ENCODE results near the gene SMIM29. TPM values are rescaled to one million over a fixed set of nuclear protein-coding genes. Genes with fewer than 3 reads are reported as not detected.
A peak's percentile ranks its signal among the peaks of the same experiment; 100 is the strongest.

SMIM29 gene
- total and polyA plus RNA-seq, 2 donors (not counting 1 experiment from before 2014, with no cell fraction given): 16.7 to 36.3 TPM

GRCh38 chr6:34284563-34285447 is 36.0 kb upstream of the SMIM29 start:
- Histone ChIP-seq H2AFZ (ENCODE audit: low read length) (no peak overlapping the region), H3K9ac (ENCODE audit: insufficient read depth, low read length) (no peak overlapping the region), H3K9me3 (ENCODE audit: control insufficient read depth, insufficient read depth, low read depth, low read length) (no peaks in the 10 kb centered on the region), H3K79me2 (ENCODE audit: control insufficient read depth, insufficient read depth, low read length) (no peaks in the 10 kb centered on the region), H4K20me1 (ENCODE audit: control insufficient read depth, extremely low read depth, insufficient read depth, low read length) (no peaks in the 10 kb centered on the region), H3K4me1 (ENCODE audit: control insufficient read depth, extremely low read depth, insufficient read depth, low read length) (peaks cover 5% of the 10 kb centered on the region), H3K27me3 (ENCODE audit: control insufficient read depth, insufficient read depth, low read length) (no peaks in the 10 kb centered on the region), H3K27ac (ENCODE audit: insufficient read depth, low read length) (peak overlapping the region; percentile 4), H3K4me2 (ENCODE audit: extremely low read depth, insufficient read depth, low read length) (no peak overlapping the region), H3K36me3 (ENCODE audit: control insufficient read depth, insufficient read depth, low read length) (no peaks in the 10 kb centered on the region), H3K4me3 (replicated peaks in 1 of 4; ENCODE audit: control extremely low read depth in 1 of 4, insufficient read depth in 1 of 4, low read depth in 3 of 4, low read length in 4 of 4) (no peak overlapping the region)
- DNase-seq (ENCODE audit: low read depth in 2 of 2): peak; percentile 51 to 96
- TF ChIP-seq EZH2 (IDR thresholded peaks at IDR 0.05; ENCODE audit: low read length, missing control alignments): no peak
- TF ChIP-seq CTCF (conservative IDR thresholded peaks at IDR 0.05 in 1 of 2, IDR thresholded peaks at IDR 0.05 in 1 of 2; ENCODE audit: low read depth in 1 of 2, low read length in 2 of 2): no peak

- H3K36me3 ChIP-seq (ENCODE audit: control insufficient read depth, insufficient read depth, low read length): no peaks in the 10 kb centered on the region
- no peak overlapping the region for H3K27ac ChIP-seq (ENCODE audit: insufficient read depth, low read length)
- peaks cover 5% of the 10 kb centered on the region for H3K4me1 ChIP-seq (ENCODE audit: control insufficient read depth, extremely low read depth, insufficient read depth, low read length)
- no peak overlapping the region for H2AFZ ChIP-seq (ENCODE audit: low read length)
- no peak overlapping the region for H3K4me2 ChIP-seq (ENCODE audit: extremely low read depth, insufficient read depth, low read length)
- TF ChIP-seq EZH2 (IDR thresholded peaks at IDR 0.05; ENCODE audit: low read length, missing control alignments) (no peak), CTCF (conservative IDR thresholded peaks at IDR 0.05 in 1 of 2, IDR thresholded peaks at IDR 0.05 in 1 of 2; ENCODE audit: low read depth in 1 of 2, low read length in 2 of 2) (no peak)
- H3K4me3 ChIP-seq (replicated peaks in 1 of 4; ENCODE audit: control extremely low read depth in 1 of 4, insufficient read depth in 1 of 4, low read depth in 3 of 4, low read length in 4 of 4): no peak overlapping the region
- H4K20me1 ChIP-seq (ENCODE audit: control insufficient read depth, extremely low read depth, insufficient read depth, low read length): no peaks in the 10 kb centered on the region
- no peak overlapping the region for H3K9ac ChIP-seq (ENCODE audit: insufficient read depth, low read length)
- no peak for DNase-seq (ENCODE audit: low read depth in 2 of 2)
- no peaks in the 10 kb centered on the region for H3K9me3 ChIP-seq (ENCODE audit: control insufficient read depth, insufficient read depth, low read depth, low read length)
- no peaks in the 10 kb centered on the region for H3K27me3 ChIP-seq (ENCODE audit: control insufficient read depth, insufficient read depth, low read length)
- no peaks in the 10 kb centered on the region for H3K79me2 ChIP-seq (ENCODE audit: control insufficient read depth, insufficient read depth, low read length)
These were observed 33.0 kb upstream of the SMIM29 start for GRCh38 chr6:34281702-34282334.

- no peak overlapping the region for H3K4me2 ChIP-seq (ENCODE audit: extremely low read depth, insufficient read depth, low read length)
- H3K4me1 ChIP-seq (ENCODE audit: control insufficient read depth, extremely low read depth, insufficient read depth, low read length): peaks cover 3% of the 10 kb centered on the region
- H3K27me3 ChIP-seq (ENCODE audit: control insufficient read depth, insufficient read depth, low read length): no peaks in the 10 kb centered on the region
- no peak overlapping the region for H3K9ac ChIP-seq (ENCODE audit: insufficient read depth, low read length)
- H3K9me3 ChIP-seq (ENCODE audit: control insufficient read depth, insufficient read depth, low read depth, low read length): no peaks in the 10 kb centered on the region
- TF ChIP-seq EZH2 (IDR thresholded peaks at IDR 0.05; ENCODE audit: low read length, missing control alignments): no peak
- no peak for TF ChIP-seq CTCF (conservative IDR thresholded peaks at IDR 0.05 in 1 of 2, IDR thresholded peaks at IDR 0.05 in 1 of 2; ENCODE audit: low read depth in 1 of 2, low read length in 2 of 2)
- no peaks in the 10 kb centered on the region for H3K79me2 ChIP-seq (ENCODE audit: control insufficient read depth, insufficient read depth, low read length)
- no peak overlapping the region for H2AFZ ChIP-seq (ENCODE audit: low read length)
- H3K4me3 ChIP-seq (replicated peaks in 1 of 4; ENCODE audit: control extremely low read depth in 1 of 4, insufficient read depth in 1 of 4, low read depth in 3 of 4, low read length in 4 of 4): no peak overlapping the region
- no peaks in the 10 kb centered on the region for H4K20me1 ChIP-seq (ENCODE audit: control insufficient read depth, extremely low read depth, insufficient read depth, low read length)
- no peaks in the 10 kb centered on the region for H3K36me3 ChIP-seq (ENCODE audit: control insufficient read depth, insufficient read depth, low read length)
- no peak overlapping the region for H3K27ac ChIP-seq (ENCODE audit: insufficient read depth, low read length)
- DNase-seq (ENCODE audit: low read depth in 2 of 2): no peak
These were observed 31.4 kb upstream of the SMIM29 start for GRCh38 chr6:34280216-34280615.

All from fibroblast of lung (primary cell).